Measurements from ENCODE around the gene TAF4B.
"Not testable (repeated sequence)": the region's sequence is repeated elsewhere in the genome, so short reads cannot be mapped to it uniquely, and the experiment has no call there.

The TAF4B gene

GRCh38 chr18:26226229-26227050, at the start of gene TAF4B:
TSS of gene TAF4B (plus strand) at chr18:26226445. CDS start at chr18:26226934, 489 bp downstream.
- DNase-seq: peak; percentile 96

GRCh38 chr18:26181343-26181826, 44.9 kb upstream of the TAF4B start:
- DNase-seq: no peak

- no peak for DNase-seq
These were observed 42.7 kb upstream of the TAF4B start for GRCh38 chr18:26183395-26184112.

GRCh38 chr18:26185267-26185666, 41.0 kb upstream of the TAF4B start:
- DNase-seq: no peak

GRCh38 chr18:26190506-26190905, 35.7 kb upstream of the TAF4B start:
- peak; percentile 38 for DNase-seq

- no peak for DNase-seq
These were observed 34.0 kb upstream of the TAF4B start for GRCh38 chr18:26192233-26192632.

GRCh38 chr18:26196605-26197004, 29.6 kb upstream of the TAF4B start:
- DNase-seq: no peak

- DNase-seq: not testable (repeated sequence)
These were observed 24.2 kb upstream of the TAF4B start for GRCh38 chr18:26202001-26202400.

- no peak for DNase-seq
These were observed 20.9 kb upstream of the TAF4B start for GRCh38 chr18:26205318-26205717.

- no peak for DNase-seq
These were observed 19.8 kb upstream of the TAF4B start for GRCh38 chr18:26206488-26206887.

GRCh38 chr18:26207937-26208336, 18.3 kb upstream of the TAF4B start:
- no peak for DNase-seq

GRCh38 chr18:26208977-26209376, 17.3 kb upstream of the TAF4B start:
- no peak for DNase-seq

GRCh38 chr18:26210147-26210546, 16.1 kb upstream of the TAF4B start:
- no peak for DNase-seq

GRCh38 chr18:26215247-26215970, 10.8 kb upstream of the TAF4B start:
- DNase-seq: peak; percentile 39

GRCh38 chr18:26225022-26225693, 1.1 kb upstream of the TAF4B start:
- no peak for DNase-seq

- no peak for DNase-seq
These were observed 373 bp upstream of the TAF4B start for GRCh38 chr18:26225915-26226228.

GRCh38 chr18:26227051-26227670, 916 bp downstream of the TAF4B start:
- no peak for DNase-seq

- no peak for DNase-seq
These were observed 2.5 kb downstream of the TAF4B start for GRCh38 chr18:26228562-26229260.

GRCh38 chr18:26230497-26230896, 4.3 kb downstream of the TAF4B start:
- no peak for DNase-seq

- DNase-seq: no peak
These were observed 7.0 kb downstream of the TAF4B start for GRCh38 chr18:26233208-26233607.

- DNase-seq: not testable (repeated sequence)
These were observed 11.1 kb downstream of the TAF4B start for GRCh38 chr18:26237363-26237762.

- not testable (repeated sequence) for DNase-seq
These were observed 12.5 kb downstream of the TAF4B start for GRCh38 chr18:26238718-26239117.

All from activated naive CD4-positive, alpha-beta T cell treated with anti-CD3 and anti-CD28 coated beads, Interleukin-2, amount 50 U/mL, for 16 hours (primary cell).